Spinal cord (tissue), 10 donors: ENCODE results near the gene MRPL28. TPM values are rescaled to one million over a fixed set of nuclear protein-coding genes. Genes with fewer than 3 reads are reported as not detected.
"Not testable (repeated sequence)": the region's sequence is repeated elsewhere in the genome, so short reads cannot be mapped to it uniquely, and the experiment has no call there.

Source experiments
- DNase-seq, 6 donors: peaks; one replicate each; pipeline versions ENCODE4 v3.0.0 to v3.0.0-alpha.2; 2013 to 2015; ENCODE audit warnings: low spot score in 6 of 6, low read depth in 4 of 6
- H3K27ac ChIP-seq: one replicate; pipeline ENCODE4 v1.5.1; 2013; ENCODE audit warnings: low read depth, low read length, control low read depth
- H3K27me3 ChIP-seq: one replicate; pipeline ENCODE4 v1.6.1; 2013; ENCODE audit warnings: low read length; ENCODE audit not compliant: control insufficient read depth, insufficient read depth
- H3K36me3 ChIP-seq: one replicate; pipeline ENCODE4 v1.6.1; 2013; ENCODE audit warnings: low read length; ENCODE audit not compliant: control insufficient read depth, insufficient read depth
- H3K4me1 ChIP-seq: one replicate; pipeline ENCODE4 v1.6.1; 2013; ENCODE audit warnings: low read length; ENCODE audit not compliant: control insufficient read depth, insufficient read depth
- H3K4me3 ChIP-seq: one replicate; pipeline ENCODE4 v1.5.1; 2013; ENCODE audit warnings: low read depth, low read length, control low read depth
- H3K9me3 ChIP-seq: one replicate; pipeline ENCODE4 v1.6.1; 2013; ENCODE audit warnings: low read length; ENCODE audit not compliant: control insufficient read depth, insufficient read depth
- WGBS: methylation state at CpG from one replicate; pipeline ENCODE4 v1.1.5; 2013; ENCODE audit warnings: missing lambda C conversion rate; ENCODE audit not compliant: insufficient coverage; 5-methylcytosine and 5-hydroxymethylcytosine counted together
- polyA plus RNA-seq, 2 donors: library from polyadenylated mRNA; unstranded; fragments of 120-200 nt; gene quantifications; one replicate each; pipeline ENCODE4 v1.2.1, GENCODE V29; 2013; ENCODE audit not compliant: insufficient read length in 2 of 2
- total RNA-seq, 2 donors: library from RNA; depleted of rRNA in 1 of 2; stranded (reverse); fragments of 120-200 nt in 1 of 2; fragments of >200 nt in 1 of 2; gene quantifications; one replicate each; pipeline versions ENCODE4 v1.2.3 to v1.2.4, GENCODE V29; 2013 to 2014
- donor health status: healthy.

The MRPL28 gene
- total and polyA plus RNA-seq, 4 donors, result 43.4 to 114 (median 93.1) TPM

- Histone ChIP-seq H3K4me1 (peaks cover 22% of the 10 kb centered on the region), H3K27me3 (no peaks in the 10 kb centered on the region), H3K27ac (no peak overlapping the region), H3K9me3 (no peaks in the 10 kb centered on the region), H3K36me3 (peaks cover 12% of the 10 kb centered on the region), H3K4me3 (no peak overlapping the region)
- no peak for DNase-seq
- 96% methylated on average over 3 of the region's 6 CpGs for WGBS
Observed at GRCh38 chr16:333406-334094, 36.8 kb downstream of the MRPL28 start.

GRCh38 chr16:331181-331814 is 39.0 kb downstream of the MRPL28 start:
- DNase-seq, H3K4me3 ChIP-seq, H3K27ac ChIP-seq, H3K9me3 ChIP-seq, H3K27me3 ChIP-seq, H3K36me3 ChIP-seq: not testable (repeated sequence)
- WGBS, result 72% methylated on average over 4 of the region's 6 CpGs
- H3K4me1 ChIP-seq, result peaks cover 28% of the 10 kb centered on the region

DNA sequence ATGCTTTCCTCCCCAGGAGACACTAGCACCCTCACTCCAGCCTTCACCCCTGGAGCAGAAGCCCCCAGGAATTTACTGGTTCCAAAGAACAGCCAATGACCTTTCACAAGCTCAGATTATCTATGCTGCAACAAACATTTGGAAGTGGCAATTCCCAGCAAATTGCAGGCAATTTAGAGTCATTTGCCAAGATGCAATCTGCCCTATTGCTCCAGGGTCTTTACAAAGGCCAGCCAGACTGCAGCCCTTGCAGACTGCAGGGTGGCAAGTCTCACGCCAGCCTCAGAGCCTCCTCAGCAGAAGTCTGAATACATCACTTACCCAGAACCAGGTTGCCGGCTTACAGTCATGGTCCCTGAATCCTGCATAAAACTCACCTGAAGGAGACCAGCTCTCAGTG is 39.6 kb downstream of the MRPL28 start:
- peaks cover 5% of the 10 kb centered on the region for H3K36me3 ChIP-seq
- peak in 1 of 6 donors; percentile 33 for DNase-seq
- H3K9me3 ChIP-seq, result no peaks in the 10 kb centered on the region
- H3K27me3 ChIP-seq, result no peaks in the 10 kb centered on the region
- peak overlapping the region; percentile 3 for H3K27ac ChIP-seq
- H3K4me1 ChIP-seq, result peaks cover 28% of the 10 kb centered on the region
- WGBS, result 46% methylated on average over 1 of the region's 2 CpGs
- H3K4me3 ChIP-seq, result no peak overlapping the region

GRCh38 chr16:325375-326145 is 44.8 kb downstream of the MRPL28 start:
- Histone ChIP-seq H3K4me1 (peaks cover 18% of the 10 kb centered on the region), H3K4me3 (no peak overlapping the region)
- WGBS, result 91% methylated on average over 20 of the region's 28 CpGs

DNA sequence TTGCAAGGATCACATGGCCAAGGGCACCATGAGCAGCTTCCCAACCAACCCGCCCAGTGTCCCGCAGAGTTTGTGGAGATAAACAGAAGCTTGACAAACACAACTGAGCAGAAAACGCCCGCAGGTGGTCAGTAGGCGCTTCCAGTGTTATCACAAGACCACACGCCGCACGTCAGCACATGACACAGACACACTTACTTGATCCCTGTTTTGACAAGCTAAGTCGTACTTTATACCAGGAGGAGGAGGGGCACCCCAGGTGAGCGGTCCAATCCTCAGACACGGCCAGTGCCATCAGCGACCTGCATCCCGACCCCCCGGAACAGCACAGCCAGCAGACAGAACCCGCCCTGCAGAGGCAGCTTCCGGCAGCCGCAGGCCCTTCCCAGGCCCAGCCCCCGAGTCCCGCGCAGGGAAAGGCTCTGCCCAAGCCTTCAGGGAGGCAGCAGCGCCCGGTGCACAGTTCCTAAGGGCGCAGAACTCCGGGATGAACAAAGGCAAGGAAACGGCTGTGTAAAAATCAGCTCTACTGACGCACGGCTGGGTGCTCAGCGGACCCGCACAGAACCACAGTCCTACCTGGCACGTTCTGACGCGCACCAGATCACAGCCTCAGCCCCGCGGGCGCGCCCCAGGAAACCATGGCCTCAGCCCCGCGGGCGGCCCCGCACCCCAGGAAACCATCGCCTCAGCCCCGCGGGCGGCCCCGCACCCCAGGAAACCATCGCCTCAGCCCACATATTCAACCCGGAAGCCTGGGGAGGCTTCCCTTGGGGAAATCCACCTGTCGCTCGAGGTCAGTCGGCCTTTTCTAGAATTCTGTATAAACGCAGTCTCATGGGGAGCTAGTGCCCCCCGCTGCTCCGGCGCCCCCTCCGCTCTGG is 45.6 kb downstream of the MRPL28 start:
- Histone ChIP-seq H3K27ac (no peak overlapping the region), H3K27me3 (no peaks in the 10 kb centered on the region), H3K36me3 (peaks cover 26% of the 10 kb centered on the region), H3K4me1 (peaks cover 18% of the 10 kb centered on the region), H3K9me3 (no peaks in the 10 kb centered on the region), H3K4me3 (no peak overlapping the region)
- WGBS, result 62% methylated on average over 51 of the region's 55 CpGs
- no peak for DNase-seq

More at GRCh38 chr16:325375-326145, 44.8 kb downstream of the MRPL28 start:
- Histone ChIP-seq H3K36me3 (peaks cover 26% of the 10 kb centered on the region), H3K9me3 (no peaks in the 10 kb centered on the region), H3K27ac (no peak overlapping the region), H3K27me3 (no peaks in the 10 kb centered on the region)
- no peak for DNase-seq

DNA sequence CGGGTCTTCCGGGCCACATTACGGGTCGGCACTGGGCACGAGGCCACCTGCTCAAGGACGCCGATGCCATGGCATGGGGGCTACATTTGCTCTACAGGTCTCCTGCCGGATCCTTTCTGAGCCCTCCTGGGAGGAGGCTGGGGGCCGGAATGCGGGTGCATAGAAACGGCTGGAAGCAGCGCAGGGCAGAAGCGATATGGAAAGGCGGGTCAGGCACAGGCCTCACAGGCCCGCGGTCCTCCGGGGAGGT is 46.2 kb downstream of the MRPL28 start:
- H3K4me1 ChIP-seq, result peaks cover 18% of the 10 kb centered on the region
- 83% methylated on average over 17 of the region's 17 CpGs for WGBS
- peaks cover 31% of the 10 kb centered on the region for H3K36me3 ChIP-seq
- H3K9me3 ChIP-seq, result no peaks in the 10 kb centered on the region
- DNase-seq, result no peak
- no peak overlapping the region for H3K27ac ChIP-seq
- H3K4me3 ChIP-seq, result no peak overlapping the region
- H3K27me3 ChIP-seq, result no peaks in the 10 kb centered on the region

GRCh38 chr16:322476-323143 is 47.7 kb downstream of the MRPL28 start:
- peaks cover 7% of the 10 kb centered on the region for H3K4me1 ChIP-seq
- 80% methylated on average over 9 of the region's 13 CpGs for WGBS
- DNase-seq, result no peak
- H3K9me3 ChIP-seq, result no peaks in the 10 kb centered on the region
- H3K4me3 ChIP-seq, result no peak overlapping the region
- H3K27me3 ChIP-seq, result no peaks in the 10 kb centered on the region
- H3K36me3 ChIP-seq, result peaks cover 40% of the 10 kb centered on the region
- H3K27ac ChIP-seq, result no peak overlapping the region

GRCh38 chr16:321532-321931 is 48.8 kb downstream of the MRPL28 start:
- no peaks in the 10 kb centered on the region for H3K9me3 ChIP-seq
- H3K4me3 ChIP-seq, result no peak overlapping the region
- H3K4me1 ChIP-seq, result peaks cover 6% of the 10 kb centered on the region
- H3K27me3 ChIP-seq, result no peaks in the 10 kb centered on the region
- peaks cover 47% of the 10 kb centered on the region for H3K36me3 ChIP-seq
- no peak for DNase-seq
- H3K27ac ChIP-seq, result no peak overlapping the region
- 17% methylated on average over 2 of the region's 9 CpGs for WGBS

GRCh38 chr16:320206-320605 is 50.1 kb downstream of the MRPL28 start:
- WGBS, result 100% methylated on average over 3 of the region's 5 CpGs
- Histone ChIP-seq H3K27me3 (no peaks in the 10 kb centered on the region), H3K27ac (no peak overlapping the region), H3K9me3 (no peaks in the 10 kb centered on the region), H3K4me1 (peaks cover 8% of the 10 kb centered on the region), H3K4me3 (no peak overlapping the region), H3K36me3 (peaks cover 43% of the 10 kb centered on the region)
- DNase-seq, result no peak
